Adipose tissue (tissue), 3 donors: ENCODE measurements around the gene MDFIC2. TPM values are rescaled to one million over a fixed set of nuclear protein-coding genes. Genes with fewer than 3 reads are reported as not detected.
"Not testable (repeated sequence)": the region's sequence is repeated elsewhere in the genome, so short reads cannot be mapped to it uniquely, and the experiment has no call there.

Experiments used
- H3K27ac ChIP-seq: one replicate; pipeline ENCODE4 v1.5.1; 2013; ENCODE audit warnings: low read depth, low read length
- WGBS, 3 donors: extraction: QIAGEN DNeasy Blood & Tissue Kit; methylation state at CpG; one replicate each; pipeline ENCODE4 v1.1.7; 2013; 5-methylcytosine and 5-hydroxymethylcytosine counted together
- polyA plus RNA-seq, 3 donors: library from polyadenylated mRNA; stranded (reverse); fragments of 200-250 nt; gene quantifications; one replicate each; pipeline ENCODE4 v1.2.3, GENCODE V29; 2013
- donor health status: healthy with polysubstance abuse.
- donor health status: Bipolar disorder and iron deficiency.
- donor health status: healthy.

Gene MDFIC2
- polyA plus RNA-seq = not detected

- WGBS, 3 donors = 78 to 83% (median 82%) methylated on average over 7 of the region's 7 CpGs
- H3K27ac ChIP-seq = no peak within 1 kb of the TSS
These were observed at the start of gene MDFIC2 for GRCh38 chr3:70312336-70312735. TSS of gene MDFIC2 (minus strand) at chr3:70312638. CDS start at chr3:70311973, 665 bp downstream.

GRCh38 chr3:70360979-70361760, 48.7 kb upstream of the MDFIC2 start:
- no peak overlapping the region for H3K27ac ChIP-seq
- WGBS, 3 donors = 69 to 73% (median 72%) methylated on average over 9 of the region's 9 CpGs

GRCh38 chr3:70359711-70360110, 47.3 kb upstream of the MDFIC2 start:
- WGBS, 3 donors = 87 to 92% (median 88%) methylated on average over 5 of the region's 5 CpGs
- no peak overlapping the region for H3K27ac ChIP-seq

- 39 to 50% (median 42%) methylated on average over 3 of the region's 3 CpGs for WGBS, 3 donors
- H3K27ac ChIP-seq = no peak overlapping the region
These were observed 46.6 kb upstream of the MDFIC2 start for GRCh38 chr3:70358978-70359580.

GRCh38 chr3:70352215-70352614, 39.8 kb upstream of the MDFIC2 start:
- H3K27ac ChIP-seq = no peak overlapping the region

- no peak overlapping the region for H3K27ac ChIP-seq
- 52 to 66% (median 55%) methylated on average over 1 of the region's 1 CpG for WGBS, 3 donors
These were observed 29.7 kb upstream of the MDFIC2 start for GRCh38 chr3:70342149-70342548.

- 93 to 100% (median 94%) methylated on average over 1 of the region's 1 CpG for WGBS, 3 donors
- H3K27ac ChIP-seq = not testable (repeated sequence)
These were observed 24.4 kb upstream of the MDFIC2 start for GRCh38 chr3:70336885-70337284.

GRCh38 chr3:70333080-70333479, 20.6 kb upstream of the MDFIC2 start:
- H3K27ac ChIP-seq = no peak overlapping the region
- 84 to 87% (median 85%) methylated on average over 3 of the region's 3 CpGs for WGBS, 3 donors

GRCh38 chr3:70315021-70315420, 2.6 kb upstream of the MDFIC2 start:
- no peak overlapping the region for H3K27ac ChIP-seq
- WGBS, 3 donors = 74 to 76% (median 74%) methylated on average over 1 of the region's 1 CpG

GRCh38 chr3:70310809-70311208, 1.6 kb downstream of the MDFIC2 start:
- WGBS, 3 donors = 96 to 97% (median 96%) methylated on average over 1 of the region's 1 CpG
- H3K27ac ChIP-seq = no peak overlapping the region

- no peak overlapping the region for H3K27ac ChIP-seq
- WGBS, 3 donors = 60 to 75% (median 69%) methylated on average over 3 of the region's 3 CpGs
These were observed 2.8 kb downstream of the MDFIC2 start for GRCh38 chr3:70309591-70309990.

GRCh38 chr3:70308760-70309159, 3.7 kb downstream of the MDFIC2 start:
- 46 to 58% (median 54%) methylated on average over 3 of the region's 3 CpGs for WGBS, 3 donors
- H3K27ac ChIP-seq = no peak overlapping the region

GRCh38 chr3:70306736-70307135, 5.7 kb downstream of the MDFIC2 start:
- H3K27ac ChIP-seq = no peak overlapping the region

GRCh38 chr3:70298385-70298784, 14.1 kb downstream of the MDFIC2 start:
- 58 to 68% (median 64%) methylated on average over 3 of the region's 3 CpGs for WGBS, 3 donors
- no peak overlapping the region for H3K27ac ChIP-seq

GRCh38 chr3:70291097-70291482, 21.3 kb downstream of the MDFIC2 start:
- 99 to 100% (median 99%) methylated on average over 2 of the region's 2 CpGs for WGBS, 3 donors
- H3K27ac ChIP-seq = no peak overlapping the region

- not testable (repeated sequence) for H3K27ac ChIP-seq
- 87 to 92% (median 91%) methylated on average over 31 to 32 of the region's 32 CpGs for WGBS, 3 donors
These were observed 21.9 kb downstream of the MDFIC2 start for GRCh38 chr3:70290431-70291096.

GRCh38 chr3:70281663-70282062, 30.8 kb downstream of the MDFIC2 start:
- H3K27ac ChIP-seq = no peak overlapping the region
- 73 to 88% (median 76%) methylated on average over 2 of the region's 2 CpGs for WGBS, 3 donors

- 45 to 71% (median 69%) methylated on average over 6 of the region's 6 CpGs for WGBS, 3 donors
- H3K27ac ChIP-seq = no peak overlapping the region
These were observed 35.1 kb downstream of the MDFIC2 start for GRCh38 chr3:70277304-70277703.

- no peak overlapping the region for H3K27ac ChIP-seq
- WGBS, 3 donors = 36 to 66% (median 66%) methylated on average over 4 of the region's 4 CpGs
These were observed 35.5 kb downstream of the MDFIC2 start for GRCh38 chr3:70276901-70277300.

- no peak overlapping the region for H3K27ac ChIP-seq
These were observed 38.9 kb downstream of the MDFIC2 start for GRCh38 chr3:70273492-70273891.
